Breast epithelium (tissue), 4 donors: ENCODE data around the gene RASA3. TPM values are rescaled to one million over a fixed set of nuclear protein-coding genes. Genes with fewer than 3 reads are reported as not detected.

Experiments used
- DNase-seq, 2 donors: peaks; one replicate each; pipeline ENCODE4 v3.0.0-alpha.2; 2019; ENCODE audit warnings: low spot score in 2 of 2
- H3K27ac ChIP-seq, 2 donors: fragments of 200-600 bp; sonication (generic) in 1 of 2; one replicate each; pipeline ENCODE4 v1.5.1; 2016 to 2019; ENCODE audit warnings: mild to moderate bottlenecking in 1 of 2
- H3K27me3 ChIP-seq, 2 donors: fragments of 200-600 bp; sonication (generic) in 1 of 2; one replicate each; pipeline versions ENCODE4 v1.5.1 to v1.6.0; 2017 to 2019; ENCODE audit warnings: control low read depth in 1 of 2, mild to moderate bottlenecking in 1 of 2
- H3K36me3 ChIP-seq: fragments of 200-600 bp; one replicate; pipeline ENCODE4 v1.5.1; 2019
- H3K4me1 ChIP-seq, 2 donors: fragments of 200-600 bp; sonication (generic); one replicate each; pipeline ENCODE4 v1.5.1; 2016 to 2019; ENCODE audit warnings: control low read depth in 1 of 2
- H3K4me3 ChIP-seq, 3 donors: fragments of 200-600 bp; sonication (generic); 1 replicate in 2 of 3; 2 replicates in 1 of 3; pipeline ENCODE4 v1.5.1; 2016 to 2019; ENCODE audit warnings: mild to moderate bottlenecking in 3 of 3, moderate library complexity in 2 of 3
- H3K9me3 ChIP-seq, 2 donors: fragments of 200-600 bp; sonication (generic) in 1 of 2; one replicate each; pipeline ENCODE4 v1.5.1; 2016 to 2019; ENCODE audit warnings: control low read depth in 1 of 2
- POLR2A ChIP-seq: fragments of 450-650 bp; IDR thresholded peaks from one replicate; pipeline ENCODE4 v1.6.1; 2016; ENCODE audit warnings: antibody characterized with exemption, mild to moderate bottlenecking, moderate library complexity
- POLR2AphosphoS5 ChIP-seq, 3 donors: sonication (generic); formaldehyde crosslinking; IDR thresholded peaks; one replicate each; pipeline ENCODE4 v1.6.1; 2017; ENCODE audit warnings: antibody characterized with exemption in 3 of 3
- intact Hi-C: fragments of 100-400 bp; cut with DNase I; formaldehyde crosslinking; loops from one replicate; pipeline ENCODE4 v1.15.1; 2023; ENCODE audit warnings: low total_unique reads
- total RNA-seq, 3 donors: library from RNA; depleted of rRNA; stranded (reverse); fragments of >200 nt; gene quantifications; one replicate each; pipeline ENCODE4 v1.1.0, GENCODE V29; 2016
- TF ChIP-seq, protein P1 (sequence below), 3 donors: fragments of 450-650 bp; IDR thresholded peaks; one replicate each; pipeline ENCODE4 v1.5.1; 2016 to 2017; ENCODE audit warnings: antibody characterized with exemption in 3 of 3, mild to moderate bottlenecking in 3 of 3, moderate library complexity in 3 of 3

RASA3 gene
- total RNA-seq, 3 donors from 2014 or later = 14.2 to 54.9 (median 31.5) TPM

GRCh38 chr13:114056205-114057013 lies 76.0 kb downstream of the RASA3 start:
- no peaks in the 10 kb centered on the region for H3K36me3 ChIP-seq
- TF ChIP-seq, protein P1, sequence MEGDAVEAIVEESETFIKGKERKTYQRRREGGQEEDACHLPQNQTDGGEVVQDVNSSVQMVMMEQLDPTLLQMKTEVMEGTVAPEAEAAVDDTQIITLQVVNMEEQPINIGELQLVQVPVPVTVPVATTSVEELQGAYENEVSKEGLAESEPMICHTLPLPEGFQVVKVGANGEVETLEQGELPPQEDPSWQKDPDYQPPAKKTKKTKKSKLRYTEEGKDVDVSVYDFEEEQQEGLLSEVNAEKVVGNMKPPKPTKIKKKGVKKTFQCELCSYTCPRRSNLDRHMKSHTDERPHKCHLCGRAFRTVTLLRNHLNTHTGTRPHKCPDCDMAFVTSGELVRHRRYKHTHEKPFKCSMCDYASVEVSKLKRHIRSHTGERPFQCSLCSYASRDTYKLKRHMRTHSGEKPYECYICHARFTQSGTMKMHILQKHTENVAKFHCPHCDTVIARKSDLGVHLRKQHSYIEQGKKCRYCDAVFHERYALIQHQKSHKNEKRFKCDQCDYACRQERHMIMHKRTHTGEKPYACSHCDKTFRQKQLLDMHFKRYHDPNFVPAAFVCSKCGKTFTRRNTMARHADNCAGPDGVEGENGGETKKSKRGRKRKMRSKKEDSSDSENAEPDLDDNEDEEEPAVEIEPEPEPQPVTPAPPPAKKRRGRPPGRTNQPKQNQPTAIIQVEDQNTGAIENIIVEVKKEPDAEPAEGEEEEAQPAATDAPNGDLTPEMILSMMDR (IDR thresholded peaks at IDR 0.05) = no peak
- TF ChIP-seq POLR2A = no peak
- TF ChIP-seq POLR2AphosphoS5 (IDR thresholded peaks at IDR 0.05) = no peak
- no peaks in the 10 kb centered on the region for H3K9me3 ChIP-seq
- H3K4me3 ChIP-seq = no peak overlapping the region
- no peaks in the 10 kb centered on the region for H3K27me3 ChIP-seq
- intact Hi-C loops = no loop called here
- DNase-seq = no peak
- H3K4me1 ChIP-seq = peaks cover 0 to 5% of the 10 kb centered on the region in 2 donors
- peak overlapping the region in 1 of 2 donors; percentile 45 for H3K27ac ChIP-seq

DNA sequence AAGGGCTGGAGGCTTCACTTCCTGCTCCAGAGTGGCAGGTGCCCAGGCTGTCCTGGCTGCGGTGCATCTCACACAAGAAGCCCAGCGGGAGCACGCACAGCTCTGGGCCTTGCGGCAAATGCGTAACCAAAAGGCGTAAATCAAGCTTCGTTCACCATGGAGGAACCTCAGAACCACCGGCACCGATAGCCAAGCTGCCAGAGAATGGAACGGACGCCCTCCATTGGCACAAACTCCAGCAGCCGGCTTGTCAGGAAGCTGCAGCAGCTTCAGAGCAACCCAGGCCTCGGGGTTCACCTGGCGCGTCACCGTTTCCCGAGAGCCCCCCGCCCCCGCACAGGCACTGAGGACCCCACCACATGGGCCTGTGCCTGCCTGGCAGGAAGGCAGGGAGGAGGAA lies 76.7 kb downstream of the RASA3 start:
- H3K27ac ChIP-seq = no peak overlapping the region

DNA sequence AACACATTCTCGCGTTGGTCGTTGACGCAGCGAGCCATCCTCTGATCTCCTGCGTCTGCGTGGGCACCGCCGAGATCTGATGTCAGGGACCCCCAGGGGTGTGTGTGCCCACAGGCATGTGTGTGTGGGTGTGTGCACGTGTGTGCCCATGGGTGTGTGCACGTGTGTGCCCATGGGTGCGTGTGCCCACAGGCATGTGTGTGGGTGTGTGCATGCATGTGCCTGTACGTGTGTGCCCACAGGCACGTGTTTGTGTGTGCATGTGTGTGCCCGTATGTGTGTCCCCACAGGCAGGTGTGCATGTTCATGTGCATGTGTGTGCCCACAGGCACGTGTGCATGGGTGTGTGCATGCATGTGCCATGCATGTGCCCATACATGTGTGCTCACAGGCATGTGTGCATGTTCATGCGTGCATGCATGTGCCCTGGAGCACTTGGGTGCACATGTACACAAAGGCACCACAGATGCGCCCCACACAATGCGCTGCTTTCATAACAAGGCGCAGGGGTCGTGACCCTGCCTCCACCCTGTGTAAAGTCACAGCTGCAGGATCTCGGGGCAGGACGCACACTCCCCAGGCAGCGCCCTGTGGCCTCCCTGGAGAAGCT lies 77.5 kb downstream of the RASA3 start:
- no peaks in the 10 kb centered on the region for H3K36me3 ChIP-seq
- DNase-seq = no peak
- TF ChIP-seq, protein P1 (IDR thresholded peaks at IDR 0.05) = no peak
- TF ChIP-seq POLR2AphosphoS5 (IDR thresholded peaks at IDR 0.05) (no peak), POLR2A (no peak)
- no peaks in the 10 kb centered on the region for H3K27me3 ChIP-seq
- H3K27ac ChIP-seq = no peak overlapping the region
- H3K9me3 ChIP-seq = no peaks in the 10 kb centered on the region
- H3K4me1 ChIP-seq = peaks cover 0 to 5% of the 10 kb centered on the region in 2 donors
- no peak overlapping the region for H3K4me3 ChIP-seq
- intact Hi-C loops = no loop called here

More for the DNA sequence above, 76.7 kb downstream of the RASA3 start:
- intact Hi-C loops = no loop called here
- DNase-seq = no peak
- Histone ChIP-seq H3K36me3 (no peaks in the 10 kb centered on the region), H3K4me3 (no peak overlapping the region), H3K4me1 (peaks cover 0 to 5% of the 10 kb centered on the region in 2 donors), H3K27me3 (no peaks in the 10 kb centered on the region), H3K9me3 (no peaks in the 10 kb centered on the region)
- TF ChIP-seq POLR2AphosphoS5 (IDR thresholded peaks at IDR 0.05) (no peak), POLR2A (no peak)
- TF ChIP-seq, protein P1 (IDR thresholded peaks at IDR 0.05) = no peak

DNA sequence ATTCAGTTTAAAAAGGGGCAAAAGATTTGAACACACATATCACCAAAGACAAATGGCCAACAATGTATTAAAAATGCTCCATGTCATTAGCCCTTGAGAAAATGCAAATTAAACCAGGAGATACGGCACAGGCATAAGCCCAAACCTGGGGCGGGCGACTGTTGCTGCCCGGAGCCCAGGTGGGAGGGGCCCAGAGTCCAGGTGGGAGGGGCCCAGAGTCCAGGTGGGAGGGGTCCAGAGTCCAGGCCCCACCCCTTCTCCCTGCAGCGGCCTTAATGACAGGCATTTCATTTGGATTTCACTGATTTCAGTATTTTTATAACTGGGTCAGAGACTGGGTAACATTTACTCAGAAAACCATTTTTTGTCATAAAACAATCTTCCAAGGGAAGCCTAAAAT lies 78.2 kb downstream of the RASA3 start:
- TF ChIP-seq POLR2A = no peak
- TF ChIP-seq, protein P1 (IDR thresholded peaks at IDR 0.05) = no peak
- no peak for TF ChIP-seq POLR2AphosphoS5 (IDR thresholded peaks at IDR 0.05)
- H3K4me1 ChIP-seq = peaks cover 0 to 5% of the 10 kb centered on the region in 2 donors
- no peak overlapping the region for H3K27ac ChIP-seq
- no peaks in the 10 kb centered on the region for H3K36me3 ChIP-seq
- intact Hi-C loops = no loop called here
- no peaks in the 10 kb centered on the region for H3K9me3 ChIP-seq
- no peak for DNase-seq
- no peak overlapping the region for H3K4me3 ChIP-seq
- H3K27me3 ChIP-seq = no peaks in the 10 kb centered on the region

GRCh38 chr13:114053026-114053425 lies 79.4 kb downstream of the RASA3 start:
- H3K36me3 ChIP-seq = no peaks in the 10 kb centered on the region
- H3K4me3 ChIP-seq = no peak overlapping the region
- no peak for TF ChIP-seq POLR2A
- TF ChIP-seq, protein P1 (IDR thresholded peaks at IDR 0.05) = no peak
- no peak for TF ChIP-seq POLR2AphosphoS5 (IDR thresholded peaks at IDR 0.05)
- H3K27me3 ChIP-seq = no peaks in the 10 kb centered on the region
- peaks cover 0 to 3% of the 10 kb centered on the region in 2 donors for H3K4me1 ChIP-seq
- no peaks in the 10 kb centered on the region for H3K9me3 ChIP-seq
- DNase-seq = no peak
- no peak overlapping the region for H3K27ac ChIP-seq
- intact Hi-C loops = no loop called here
